HepG2 (cell line): ENCODE results near the gene WDR19.

Experiments
- NFE2L1 ChIP-seq: sonication (generic); formaldehyde crosslinking; IDR thresholded peaks from 2 replicates; pipeline ENCODE4 v1.4.0; 2020; ENCODE audit warnings: missing genetic modification reagents, mild to moderate bottlenecking, borderline replicate concordance
- RBFOX2 ChIP-seq: fragments of 200-400 bp; formaldehyde crosslinking; IDR thresholded peaks from 2 replicates; pipeline ENCODE4 v1.6.1; 2017; ENCODE audit warnings: low read depth, mild to moderate bottlenecking, low read length
- ZNF343 ChIP-seq: sonication (generic); formaldehyde crosslinking; IDR thresholded peaks from 2 replicates; pipeline ENCODE4 v1.4.0; 2020; ENCODE audit warnings: mild to moderate bottlenecking, missing genetic modification reagents
- TF ChIP-seq, protein P1 (sequence below): sonication (generic); formaldehyde crosslinking; IDR thresholded peaks from 2 replicates; pipeline ENCODE4 v1.4.0; 2020; ENCODE audit warnings: mild to moderate bottlenecking, missing genetic modification reagents

- TF ChIP-seq NFE2L1: no peak
- TF ChIP-seq, protein P1, sequence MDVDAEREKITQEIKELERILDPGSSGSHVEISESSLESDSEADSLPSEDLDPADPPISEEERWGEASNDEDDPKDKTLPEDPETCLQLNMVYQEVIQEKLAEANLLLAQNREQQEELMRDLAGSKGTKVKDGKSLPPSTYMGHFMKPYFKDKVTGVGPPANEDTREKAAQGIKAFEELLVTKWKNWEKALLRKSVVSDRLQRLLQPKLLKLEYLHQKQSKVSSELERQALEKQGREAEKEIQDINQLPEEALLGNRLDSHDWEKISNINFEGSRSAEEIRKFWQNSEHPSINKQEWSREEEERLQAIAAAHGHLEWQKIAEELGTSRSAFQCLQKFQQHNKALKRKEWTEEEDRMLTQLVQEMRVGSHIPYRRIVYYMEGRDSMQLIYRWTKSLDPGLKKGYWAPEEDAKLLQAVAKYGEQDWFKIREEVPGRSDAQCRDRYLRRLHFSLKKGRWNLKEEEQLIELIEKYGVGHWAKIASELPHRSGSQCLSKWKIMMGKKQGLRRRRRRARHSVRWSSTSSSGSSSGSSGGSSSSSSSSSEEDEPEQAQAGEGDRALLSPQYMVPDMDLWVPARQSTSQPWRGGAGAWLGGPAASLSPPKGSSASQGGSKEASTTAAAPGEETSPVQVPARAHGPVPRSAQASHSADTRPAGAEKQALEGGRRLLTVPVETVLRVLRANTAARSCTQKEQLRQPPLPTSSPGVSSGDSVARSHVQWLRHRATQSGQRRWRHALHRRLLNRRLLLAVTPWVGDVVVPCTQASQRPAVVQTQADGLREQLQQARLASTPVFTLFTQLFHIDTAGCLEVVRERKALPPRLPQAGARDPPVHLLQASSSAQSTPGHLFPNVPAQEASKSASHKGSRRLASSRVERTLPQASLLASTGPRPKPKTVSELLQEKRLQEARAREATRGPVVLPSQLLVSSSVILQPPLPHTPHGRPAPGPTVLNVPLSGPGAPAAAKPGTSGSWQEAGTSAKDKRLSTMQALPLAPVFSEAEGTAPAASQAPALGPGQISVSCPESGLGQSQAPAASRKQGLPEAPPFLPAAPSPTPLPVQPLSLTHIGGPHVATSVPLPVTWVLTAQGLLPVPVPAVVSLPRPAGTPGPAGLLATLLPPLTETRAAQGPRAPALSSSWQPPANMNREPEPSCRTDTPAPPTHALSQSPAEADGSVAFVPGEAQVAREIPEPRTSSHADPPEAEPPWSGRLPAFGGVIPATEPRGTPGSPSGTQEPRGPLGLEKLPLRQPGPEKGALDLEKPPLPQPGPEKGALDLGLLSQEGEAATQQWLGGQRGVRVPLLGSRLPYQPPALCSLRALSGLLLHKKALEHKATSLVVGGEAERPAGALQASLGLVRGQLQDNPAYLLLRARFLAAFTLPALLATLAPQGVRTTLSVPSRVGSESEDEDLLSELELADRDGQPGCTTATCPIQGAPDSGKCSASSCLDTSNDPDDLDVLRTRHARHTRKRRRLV (CRISPR knock-in tag): no peak
- TF ChIP-seq ZNF343: no peak
- TF ChIP-seq RBFOX2: no peak
Measured at GRCh38 chr4:39181905-39182638, at the start of gene WDR19.
